ENCODE results near the gene ZNF827. TPM values are rescaled to one million over a fixed set of nuclear protein-coding genes. Genes with fewer than 3 reads are reported as not detected.
A peak's percentile ranks its signal among the peaks of the same experiment; 100 is the strongest.

The ZNF827 gene
- total RNA-seq, 4 donors from 2014 or later: 23.9 to 52.3 (median 29.3) TPM

GRCh38 chr4:145820407-145820806 is 118.2 kb downstream of the ZNF827 start:
- H3K27ac ChIP-seq: no peak overlapping the region
- intact Hi-C loops (cut with DNase I): no loop called here
- no peak for TF ChIP-seq CTCF (IDR thresholded peaks at IDR 0.05)
- TF ChIP-seq POLR2A (IDR thresholded peaks at IDR 0.05): no peak
- DNase-seq: no peak
- no peak overlapping the region for H3K4me3 ChIP-seq (replicated peaks in 1 of 3)
- no peaks in the 10 kb centered on the region for H3K36me3 ChIP-seq
- H3K4me1 ChIP-seq: peaks cover 0 to 3% of the 10 kb centered on the region in 2 donors
- 79 to 84% methylated on average over 3 of the region's 3 CpGs for WGBS, 2 donors
- H3K27me3 ChIP-seq: no peaks in the 10 kb centered on the region
- no peaks in the 10 kb centered on the region for H3K9me3 ChIP-seq

GRCh38 chr4:145819853-145820181 is 118.8 kb downstream of the ZNF827 start:
- DNase-seq: peak in 1 of 2 donors; percentile 22
- TF ChIP-seq POLR2A (IDR thresholded peaks at IDR 0.05): no peak
- TF ChIP-seq CTCF (IDR thresholded peaks at IDR 0.05): peak in 1 of 6 experiments; percentile 7
- Histone ChIP-seq H3K36me3 (no peaks in the 10 kb centered on the region), H3K27me3 (no peaks in the 10 kb centered on the region), H3K4me1 (peaks cover 0 to 3% of the 10 kb centered on the region in 2 donors), H3K4me3 (replicated peaks in 1 of 3) (no peak overlapping the region), H3K9me3 (no peaks in the 10 kb centered on the region), H3K27ac (peak overlapping the region in 1 of 3 donors; percentile 46)
- 59 to 72% methylated on average over 5 of the region's 5 CpGs for WGBS, 2 donors
- intact Hi-C loops (cut with DNase I): no loop called here

- H3K27ac ChIP-seq: peak overlapping the region in 1 of 3 donors; percentile 46
- no peaks in the 10 kb centered on the region for H3K27me3 ChIP-seq
- intact Hi-C loops (cut with DNase I): no loop called here
- TF ChIP-seq POLR2A (IDR thresholded peaks at IDR 0.05) (no peak), CTCF (IDR thresholded peaks at IDR 0.05) (no peak)
- WGBS, 2 donors: 87 to 91% methylated on average over 10 of the region's 10 CpGs
- no peak for DNase-seq
- no peaks in the 10 kb centered on the region for H3K36me3 ChIP-seq
- peaks cover 0 to 3% of the 10 kb centered on the region in 2 donors for H3K4me1 ChIP-seq
- H3K4me3 ChIP-seq (replicated peaks in 1 of 3): no peak overlapping the region
- H3K9me3 ChIP-seq: no peaks in the 10 kb centered on the region
These were observed 119.3 kb downstream of the ZNF827 start for GRCh38 chr4:145819101-145819852.

- intact Hi-C loops (cut with DNase I): no loop called here
- no peak for DNase-seq
- 95 to 99% methylated on average over 2 of the region's 2 CpGs for WGBS, 2 donors
- H3K36me3 ChIP-seq: no peaks in the 10 kb centered on the region
- H3K27me3 ChIP-seq: no peaks in the 10 kb centered on the region
- no peak overlapping the region for H3K27ac ChIP-seq
- TF ChIP-seq CTCF (IDR thresholded peaks at IDR 0.05) (no peak), POLR2A (IDR thresholded peaks at IDR 0.05) (no peak)
- peaks cover 0 to 3% of the 10 kb centered on the region in 2 donors for H3K4me1 ChIP-seq
- H3K9me3 ChIP-seq: no peaks in the 10 kb centered on the region
- no peak overlapping the region for H3K4me3 ChIP-seq (replicated peaks in 1 of 3)
These were observed 120.6 kb downstream of the ZNF827 start for GRCh38 chr4:145818011-145818410.

GRCh38 chr4:145816091-145816490 is 122.5 kb downstream of the ZNF827 start:
- Histone ChIP-seq H3K27me3 (no peaks in the 10 kb centered on the region), H3K4me1 (peaks cover 0 to 3% of the 10 kb centered on the region in 2 donors), H3K9me3 (no peaks in the 10 kb centered on the region), H3K36me3 (no peaks in the 10 kb centered on the region), H3K27ac (no peak overlapping the region), H3K4me3 (replicated peaks in 1 of 3) (no peak overlapping the region)
- intact Hi-C loops (cut with DNase I): no loop called here
- WGBS, 2 donors: 97 to 98% methylated on average over 3 of the region's 3 CpGs
- TF ChIP-seq POLR2A (IDR thresholded peaks at IDR 0.05) (no peak), CTCF (IDR thresholded peaks at IDR 0.05) (no peak)
- DNase-seq: no peak

Measured in thyroid gland (tissue), 4 donors.